ENCODE data around the gene B4GALT6. TPM values are rescaled to one million over a fixed set of nuclear protein-coding genes. Genes with fewer than 3 reads are reported as not detected.

B4GALT6 gene
- total RNA-seq, 1 donor from 2014 or later = 46.3 TPM

GRCh38 chr18:31683106-31683505, 1.3 kb downstream of the B4GALT6 start:
- no peaks in the 10 kb centered on the region for H3K9me3 Mint-ChIP-seq
- peak overlapping the region; percentile 94 for H3K4me3 Mint-ChIP-seq
- TF ChIP-seq CTCF (IDR thresholded peaks at IDR 0.05; ENCODE audit: unreplicated experiment) = no peak
- no peaks in the 10 kb centered on the region for H3K36me3 Mint-ChIP-seq
- H3K27me3 Mint-ChIP-seq (ENCODE audit: low read depth) = no peaks in the 10 kb centered on the region
- no peak overlapping the region for H3K27ac Mint-ChIP-seq
- DNase-seq (ENCODE audit: low spot score in 2 of 2, unreplicated experiment in 2 of 2) = no peak
- H3K4me1 Mint-ChIP-seq = peaks cover 55% of the 10 kb centered on the region

GRCh38 chr18:31680831-31681568, 3.4 kb downstream of the B4GALT6 start:
- peaks cover 44% of the 10 kb centered on the region for H3K4me1 Mint-ChIP-seq
- no peak overlapping the region for H3K4me3 Mint-ChIP-seq
- TF ChIP-seq CTCF (IDR thresholded peaks at IDR 0.05; ENCODE audit: unreplicated experiment) = peak; percentile 5
- DNase-seq (ENCODE audit: low spot score in 2 of 2, unreplicated experiment in 2 of 2) = no peak
- H3K9me3 Mint-ChIP-seq = no peaks in the 10 kb centered on the region
- H3K36me3 Mint-ChIP-seq = no peaks in the 10 kb centered on the region
- no peaks in the 10 kb centered on the region for H3K27me3 Mint-ChIP-seq (ENCODE audit: low read depth)
- H3K27ac Mint-ChIP-seq = no peak overlapping the region

- no peak overlapping the region for H3K4me3 Mint-ChIP-seq
- H3K4me1 Mint-ChIP-seq = peaks cover 44% of the 10 kb centered on the region
- no peak for TF ChIP-seq CTCF (IDR thresholded peaks at IDR 0.05; ENCODE audit: unreplicated experiment)
- no peak for DNase-seq (ENCODE audit: low spot score in 2 of 2, unreplicated experiment in 2 of 2)
- no peaks in the 10 kb centered on the region for H3K27me3 Mint-ChIP-seq (ENCODE audit: low read depth)
- no peaks in the 10 kb centered on the region for H3K36me3 Mint-ChIP-seq
- H3K9me3 Mint-ChIP-seq = no peaks in the 10 kb centered on the region
- no peak overlapping the region for H3K27ac Mint-ChIP-seq
Measured at GRCh38 chr18:31680433-31680811, 4.0 kb downstream of the B4GALT6 start.

- no peak overlapping the region for H3K27ac Mint-ChIP-seq
- peaks cover 49% of the 10 kb centered on the region for H3K4me1 Mint-ChIP-seq
Measured at GRCh38 chr18:31679791-31680432, 4.5 kb downstream of the B4GALT6 start.

GRCh38 chr18:31679133-31679742, 5.1 kb downstream of the B4GALT6 start:
- H3K4me3 Mint-ChIP-seq = no peak overlapping the region
- H3K36me3 Mint-ChIP-seq = no peaks in the 10 kb centered on the region
- no peak for DNase-seq (ENCODE audit: low spot score in 2 of 2, unreplicated experiment in 2 of 2)
- H3K27me3 Mint-ChIP-seq (ENCODE audit: low read depth) = no peaks in the 10 kb centered on the region
- H3K9me3 Mint-ChIP-seq = no peaks in the 10 kb centered on the region
- peaks cover 53% of the 10 kb centered on the region for H3K4me1 Mint-ChIP-seq
- no peak for TF ChIP-seq CTCF (IDR thresholded peaks at IDR 0.05; ENCODE audit: unreplicated experiment)
- H3K27ac Mint-ChIP-seq = no peak overlapping the region

More at GRCh38 chr18:31679791-31680432, 4.5 kb downstream of the B4GALT6 start:
- Mint-ChIP-seq H3K9me3 (no peaks in the 10 kb centered on the region), H3K36me3 (no peaks in the 10 kb centered on the region), H3K4me3 (no peak overlapping the region), H3K27me3 (ENCODE audit: low read depth) (no peaks in the 10 kb centered on the region)
- DNase-seq (ENCODE audit: low spot score in 2 of 2, unreplicated experiment in 2 of 2) = no peak
- no peak for TF ChIP-seq CTCF (IDR thresholded peaks at IDR 0.05; ENCODE audit: unreplicated experiment)

Data from mesothelial cell of epicardium (in vitro differentiated cells).